Measurements from ENCODE around the gene FNDC10. TPM values are rescaled to one million over a fixed set of nuclear protein-coding genes. Genes with fewer than 3 reads are reported as not detected.

Gene FNDC10
- total RNA-seq, 1 donor from 2014 or later = 0.60 TPM

DNA sequence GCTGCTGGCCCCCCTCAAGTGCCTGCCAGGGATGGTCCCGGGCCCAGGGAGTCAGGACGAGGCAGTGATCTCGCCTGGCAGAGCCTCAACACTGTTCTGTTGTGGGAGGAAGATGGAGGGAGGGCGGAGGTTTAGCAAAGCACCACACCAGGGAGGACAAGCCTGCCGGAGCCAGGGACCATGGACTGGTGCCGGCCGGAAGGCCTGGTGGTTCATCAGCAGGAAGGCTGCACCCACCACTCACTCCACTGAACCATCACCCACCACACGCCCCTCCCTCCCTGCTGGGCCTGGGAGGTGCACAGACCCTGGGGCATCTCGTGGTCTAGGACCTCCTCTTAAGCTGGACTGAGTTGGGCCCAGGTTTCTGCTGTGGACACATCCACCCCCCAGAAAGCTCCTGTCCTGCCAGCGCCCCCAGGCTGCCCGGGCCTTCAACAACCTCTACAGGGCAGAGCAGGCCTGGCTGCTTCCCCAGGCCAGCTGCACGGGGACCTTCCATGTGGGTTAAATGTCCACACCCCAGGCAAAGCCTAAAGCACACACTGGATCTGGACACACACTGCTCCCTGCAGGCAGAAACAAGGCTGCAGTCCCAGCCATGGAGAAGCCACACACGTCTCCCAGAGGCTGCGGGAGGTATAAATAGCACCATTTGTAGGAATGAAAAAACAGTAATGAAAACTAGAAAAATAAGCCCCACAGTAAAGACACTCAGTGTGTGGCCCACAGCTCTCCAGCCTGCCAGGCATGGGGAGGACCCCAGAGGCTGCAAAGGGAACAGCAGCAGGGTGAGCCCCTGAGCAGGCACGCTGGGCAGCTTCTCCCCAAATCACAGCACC, 49.1 kb downstream of the FNDC10 start:
- Mint-ChIP-seq H3K4me1 (no peaks in the 10 kb centered on the region), H3K27me3 (no peaks in the 10 kb centered on the region), H3K9me3 (no peaks in the 10 kb centered on the region), H3K36me3 (ENCODE audit: low read depth) (peaks cover 2% of the 10 kb centered on the region), H3K4me3 (no peak overlapping the region), H3K27ac (no peak overlapping the region)
- intact Hi-C loops (cut with micrococcal nuclease) = no loop called here
- DNase-seq (no peak), ATAC-seq (ENCODE audit: low read depth) (no peak)
- TF ChIP-seq, protein P1, sequence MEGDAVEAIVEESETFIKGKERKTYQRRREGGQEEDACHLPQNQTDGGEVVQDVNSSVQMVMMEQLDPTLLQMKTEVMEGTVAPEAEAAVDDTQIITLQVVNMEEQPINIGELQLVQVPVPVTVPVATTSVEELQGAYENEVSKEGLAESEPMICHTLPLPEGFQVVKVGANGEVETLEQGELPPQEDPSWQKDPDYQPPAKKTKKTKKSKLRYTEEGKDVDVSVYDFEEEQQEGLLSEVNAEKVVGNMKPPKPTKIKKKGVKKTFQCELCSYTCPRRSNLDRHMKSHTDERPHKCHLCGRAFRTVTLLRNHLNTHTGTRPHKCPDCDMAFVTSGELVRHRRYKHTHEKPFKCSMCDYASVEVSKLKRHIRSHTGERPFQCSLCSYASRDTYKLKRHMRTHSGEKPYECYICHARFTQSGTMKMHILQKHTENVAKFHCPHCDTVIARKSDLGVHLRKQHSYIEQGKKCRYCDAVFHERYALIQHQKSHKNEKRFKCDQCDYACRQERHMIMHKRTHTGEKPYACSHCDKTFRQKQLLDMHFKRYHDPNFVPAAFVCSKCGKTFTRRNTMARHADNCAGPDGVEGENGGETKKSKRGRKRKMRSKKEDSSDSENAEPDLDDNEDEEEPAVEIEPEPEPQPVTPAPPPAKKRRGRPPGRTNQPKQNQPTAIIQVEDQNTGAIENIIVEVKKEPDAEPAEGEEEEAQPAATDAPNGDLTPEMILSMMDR (IDR thresholded peaks at IDR 0.05) = no peak
- ChIA-PET CTCF (no interaction called here), POLR2A (no interaction called here)

DNA sequence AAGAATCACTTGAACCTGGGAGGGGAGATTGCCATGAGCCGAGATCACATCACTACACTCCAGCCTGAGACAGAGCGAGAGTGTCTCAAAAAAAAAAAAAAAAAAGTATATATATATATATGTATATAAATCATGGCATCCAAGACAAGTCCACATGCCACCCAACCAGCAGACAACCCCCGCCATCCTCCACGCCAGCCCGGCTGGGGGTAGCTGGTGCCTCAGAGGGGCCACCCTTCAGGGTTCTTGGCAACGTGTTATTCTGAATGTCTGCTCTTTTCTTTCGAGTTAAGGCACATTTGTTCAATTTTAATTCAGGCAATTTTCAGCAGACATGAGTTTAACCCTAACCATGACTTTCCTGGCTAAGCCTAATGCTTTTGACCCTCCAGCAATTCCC, 49.8 kb downstream of the FNDC10 start:
- Mint-ChIP-seq H3K9me3 (no peaks in the 10 kb centered on the region), H3K4me1 (no peaks in the 10 kb centered on the region), H3K27me3 (no peaks in the 10 kb centered on the region), H3K36me3 (ENCODE audit: low read depth) (no peaks in the 10 kb centered on the region), H3K27ac (no peak overlapping the region), H3K4me3 (no peak overlapping the region)
- POLR2A ChIA-PET = no interaction called here
- ATAC-seq (ENCODE audit: low read depth) (no peak), DNase-seq (no peak)
- CTCF ChIA-PET = no interaction called here
- TF ChIP-seq, protein P1 (IDR thresholded peaks at IDR 0.05) = no peak
- intact Hi-C loops (cut with micrococcal nuclease) = no loop called here

DNA sequence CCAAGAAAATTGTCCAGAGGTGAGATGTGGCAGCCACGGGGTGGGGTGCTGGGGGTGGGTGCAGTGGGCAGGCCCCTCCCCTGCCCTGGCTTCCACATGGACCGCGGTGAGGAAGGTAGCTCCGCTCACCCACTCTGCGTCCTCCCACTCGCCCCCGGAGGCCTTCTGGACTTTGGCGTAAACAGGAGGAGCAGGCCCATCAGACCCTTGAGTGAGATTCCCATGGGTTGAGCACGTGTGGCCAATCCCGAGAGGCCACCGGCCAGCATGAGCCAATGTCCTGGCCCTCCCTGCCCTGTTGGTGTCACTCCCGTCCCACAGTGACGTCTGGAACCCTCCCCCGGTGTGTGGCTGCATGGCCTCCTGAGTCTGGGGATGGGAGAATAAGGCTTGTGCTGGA, 51.3 kb downstream of the FNDC10 start:
- Mint-ChIP-seq H3K36me3 (ENCODE audit: low read depth) (peaks cover 2% of the 10 kb centered on the region), H3K27me3 (no peaks in the 10 kb centered on the region), H3K4me1 (no peaks in the 10 kb centered on the region), H3K27ac (no peak overlapping the region), H3K4me3 (no peak overlapping the region), H3K9me3 (no peaks in the 10 kb centered on the region)
- CTCF ChIA-PET = no interaction called here
- DNase-seq (no peak), ATAC-seq (ENCODE audit: low read depth) (no peak)
- intact Hi-C loops (cut with micrococcal nuclease) = no loop called here
- TF ChIP-seq, protein P1 (IDR thresholded peaks at IDR 0.05) = no peak
- POLR2A ChIA-PET = no interaction called here

Other genes with a start within 250 kb of the FNDC10 start
- 0.07 and 0.16 TPM in 2 replicates for gene MXRA8, start 241.6 kb downstream of the FNDC10 start, total RNA-seq
- 91.5 and 105 TPM in 2 replicates for gene AURKAIP1, start 224.9 kb downstream of the FNDC10 start, total RNA-seq
- gene CCNL2, start 200.8 kb downstream of the FNDC10 start, total RNA-seq = 188 and 225 TPM in 2 replicates
- 134 and 136 TPM in 2 replicates for gene MRPL20, start 192.8 kb downstream of the FNDC10 start, total RNA-seq
- 0.13 TPM in 1 of 2 replicates, not detected in the other for gene ANKRD65, start 178.9 kb downstream of the FNDC10 start, total RNA-seq
- not detected in 2 replicates for gene VWA1, start 164.4 kb downstream of the FNDC10 start, total RNA-seq
- gene ATAD3C, start 150.4 kb downstream of the FNDC10 start, total RNA-seq = 0.58 and 0.86 TPM in 2 replicates
- 47.4 and 49.5 TPM in 2 replicates for gene ATAD3B, start 128.4 kb downstream of the FNDC10 start, total RNA-seq
- 26.1 and 32.4 TPM in 2 replicates for gene ATAD3A, start 88.0 kb downstream of the FNDC10 start, total RNA-seq
- gene TMEM240, start 59.5 kb downstream of the FNDC10 start, total RNA-seq = 0.31 TPM in 1 of 2 replicates, not detected in the other
- 111 and 118 TPM in 2 replicates for gene SSU72, start 25.3 kb downstream of the FNDC10 start, total RNA-seq
- 27.6 and 36.4 TPM in 2 replicates for gene MIB2, start 15.4 kb upstream of the FNDC10 start, total RNA-seq
- 0.32 and 0.35 TPM in 2 replicates for gene MMP23B, start 32.0 kb upstream of the FNDC10 start, total RNA-seq
- gene CDK11B, start 58.9 kb upstream of the FNDC10 start, total RNA-seq = 28.5 and 29.1 TPM in 2 replicates
- gene SLC35E2B, start 92.7 kb upstream of the FNDC10 start, total RNA-seq = 47.6 and 54.7 TPM in 2 replicates
- 48.6 and 58.9 TPM in 2 replicates for gene CDK11A, start 124.2 kb upstream of the FNDC10 start, total RNA-seq
- gene NADK, start 178.3 kb upstream of the FNDC10 start, total RNA-seq = 106 and 122 TPM in 2 replicates